ENCODE data around the gene EYA2. TPM values are rescaled to one million over a fixed set of nuclear protein-coding genes. Genes with fewer than 3 reads are reported as not detected.

Gene EYA2
- total and polyA plus RNA-seq, 2 donors (not counting 3 experiments of a cell fraction or from before 2014, with no cell fraction given): not detected

GRCh38 chr20:47115694-47116093, 221.1 kb downstream of the EYA2 start:
- no peak overlapping the region for H3K27ac ChIP-seq (ENCODE audit: insufficient read depth, low read depth, low read length)
- H4K20me1 ChIP-seq (replicated peaks; ENCODE audit: control insufficient read depth, extremely low read depth, insufficient read depth, low read length): no peaks in the 10 kb centered on the region
- no peak overlapping the region for H2AFZ ChIP-seq (ENCODE audit: low read depth, low read length)
- CTCF ChIA-PET: no interaction called here
- POLR2A ChIA-PET: no interaction called here
- intact Hi-C loops (cut with micrococcal nuclease): no loop called here
- H3K4me2 ChIP-seq (ENCODE audit: insufficient read depth, low read length): no peak overlapping the region
- BruUV-seq (replicated peaks): no TSS peak
- H3K4me1 ChIP-seq (ENCODE audit: control insufficient read depth, extremely low read depth, insufficient read depth, low read length): no peaks in the 10 kb centered on the region
- TF ChIP-seq, protein P1, sequence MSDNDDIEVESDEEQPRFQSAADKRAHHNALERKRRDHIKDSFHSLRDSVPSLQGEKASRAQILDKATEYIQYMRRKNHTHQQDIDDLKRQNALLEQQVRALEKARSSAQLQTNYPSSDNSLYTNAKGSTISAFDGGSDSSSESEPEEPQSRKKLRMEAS (IDR thresholded peaks at IDR 0.05; ENCODE audit: insufficient read depth, insufficient read length): no peak
- TF ChIP-seq POLR2AphosphoS5 (IDR thresholded peaks at IDR 0.05; ENCODE audit: insufficient read depth, low read depth, low read length) (no peak), GATA2 (IDR thresholded peaks at IDR 0.05; ENCODE audit: insufficient read depth, insufficient read length, low read depth, low read length) (no peak), EZH2 (IDR thresholded peaks at IDR 0.05; ENCODE audit: borderline replicate concordance, low read depth, low read length, severe bottlenecking) (no peak), FOS (IDR thresholded peaks at IDR 0.05; ENCODE audit: borderline replicate concordance, insufficient read depth, low read length) (no peak), CTCF (IDR thresholded peaks at IDR 0.05; ENCODE audit: extremely low read depth in 1 of 2, insufficient read depth in 1 of 2, low read depth in 1 of 2, low read length in 2 of 2) (no peak), POLR2A (IDR thresholded peaks at IDR 0.05; ENCODE audit: low read depth, low read length) (no peak), MYC (IDR thresholded peaks at IDR 0.05; ENCODE audit: low read depth, low read length) (no peak), JUN (IDR thresholded peaks at IDR 0.05; ENCODE audit: borderline replicate concordance, insufficient read depth, insufficient read length, low read depth) (no peak)
- dilution Hi-C loops (cut with MboI; ENCODE audit: extremely low pct_ligation_motif_present, low sequenced_read_pairs): no loop called here
- H3K27me3 ChIP-seq (ENCODE audit: control insufficient read depth in 2 of 2, insufficient read depth in 2 of 2, low read length in 2 of 2): no peaks in the 10 kb centered on the region
- H3K4me3 ChIP-seq (replicated peaks in 1 of 3; ENCODE audit: insufficient read depth in 1 of 3, low read depth in 1 of 3, low read length in 3 of 3): no peak overlapping the region
- FAIRE-seq (no peak), DNase-seq (ENCODE audit: low read depth, low spot score) (no peak)
- no peaks in the 10 kb centered on the region for H3K36me3 ChIP-seq (ENCODE audit: control insufficient read depth in 2 of 2, extremely low read depth in 1 of 2, insufficient read depth in 2 of 2, low read length in 2 of 2)
- H3K79me2 ChIP-seq (ENCODE audit: control insufficient read depth, insufficient read depth, low read length): no peaks in the 10 kb centered on the region
- H3K9ac ChIP-seq (replicated peaks; ENCODE audit: extremely low read depth, insufficient read depth, low read length): no peak overlapping the region
- no peaks in the 10 kb centered on the region for H3K9me3 ChIP-seq (replicated peaks; ENCODE audit: control insufficient read depth, insufficient read depth, low read length)
- no peaks in the 10 kb centered on the region for H3K9me1 ChIP-seq (replicated peaks; ENCODE audit: control insufficient read depth, extremely low read depth, insufficient read depth, low read length)

Data from endothelial cell of umbilical vein (primary cell).